ENCODE measurements around the gene XXYLT1.

DNA sequence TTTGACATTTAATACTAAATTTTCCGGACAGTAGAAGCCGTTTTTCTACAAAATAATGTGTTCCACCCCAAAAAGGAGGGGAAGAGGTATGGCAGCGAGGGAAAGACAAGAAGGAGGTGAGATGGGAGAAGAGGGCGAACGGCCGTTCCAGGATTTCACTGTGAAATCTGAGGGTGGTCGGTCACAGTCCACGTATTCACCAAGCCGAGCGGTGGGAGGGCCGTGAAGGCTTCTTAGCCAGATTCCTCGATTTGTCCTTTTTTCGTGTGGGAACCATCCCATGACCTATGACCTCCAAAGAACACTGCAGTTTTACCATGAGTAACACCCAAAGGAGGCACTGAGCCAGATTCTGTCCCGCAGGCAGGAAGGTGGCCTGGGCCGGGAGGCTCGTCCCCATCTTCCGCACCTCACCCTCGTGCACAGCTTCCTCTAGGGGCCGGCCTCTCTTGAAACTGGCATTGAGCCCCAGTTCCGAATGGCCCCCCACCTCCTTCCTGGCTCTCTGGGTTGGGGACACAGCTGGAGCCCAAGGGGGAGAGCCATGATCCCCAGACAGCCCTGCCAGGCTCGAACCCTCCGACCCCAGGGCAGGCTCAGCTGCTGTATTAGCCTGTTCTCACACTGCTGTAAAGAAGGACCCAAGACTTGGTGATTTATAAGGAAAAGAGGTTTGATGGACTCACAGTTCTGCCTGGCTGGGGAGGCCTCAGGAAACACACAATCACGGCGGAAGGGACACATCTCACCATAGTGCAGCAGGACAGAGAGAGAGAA lies 23.7 kb downstream of the XXYLT1 start:
- TF ChIP-seq, protein P1, sequence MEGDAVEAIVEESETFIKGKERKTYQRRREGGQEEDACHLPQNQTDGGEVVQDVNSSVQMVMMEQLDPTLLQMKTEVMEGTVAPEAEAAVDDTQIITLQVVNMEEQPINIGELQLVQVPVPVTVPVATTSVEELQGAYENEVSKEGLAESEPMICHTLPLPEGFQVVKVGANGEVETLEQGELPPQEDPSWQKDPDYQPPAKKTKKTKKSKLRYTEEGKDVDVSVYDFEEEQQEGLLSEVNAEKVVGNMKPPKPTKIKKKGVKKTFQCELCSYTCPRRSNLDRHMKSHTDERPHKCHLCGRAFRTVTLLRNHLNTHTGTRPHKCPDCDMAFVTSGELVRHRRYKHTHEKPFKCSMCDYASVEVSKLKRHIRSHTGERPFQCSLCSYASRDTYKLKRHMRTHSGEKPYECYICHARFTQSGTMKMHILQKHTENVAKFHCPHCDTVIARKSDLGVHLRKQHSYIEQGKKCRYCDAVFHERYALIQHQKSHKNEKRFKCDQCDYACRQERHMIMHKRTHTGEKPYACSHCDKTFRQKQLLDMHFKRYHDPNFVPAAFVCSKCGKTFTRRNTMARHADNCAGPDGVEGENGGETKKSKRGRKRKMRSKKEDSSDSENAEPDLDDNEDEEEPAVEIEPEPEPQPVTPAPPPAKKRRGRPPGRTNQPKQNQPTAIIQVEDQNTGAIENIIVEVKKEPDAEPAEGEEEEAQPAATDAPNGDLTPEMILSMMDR (IDR thresholded peaks at IDR 0.05), result no peak
- TF ChIP-seq POLR2A (IDR thresholded peaks at IDR 0.05), result no peak
